B cell (primary cell): ENCODE measurements around the gene SMIM22.

Source experiments
- EZH2 ChIP-seq: IDR thresholded peaks from 2 replicates; pipeline ENCODE4 v1.6.1; 2012; ENCODE audit warnings: borderline replicate concordance, low read depth, mild to moderate bottlenecking, moderate library complexity, low read length; ENCODE audit not compliant: insufficient read depth, poor library complexity, severe bottlenecking
- TF ChIP-seq, protein P1 (sequence below): fragments of 200-600 bp; IDR thresholded peaks from one replicate; pipeline ENCODE4 v1.8.0; 2022; ENCODE audit warnings: antibody characterized with exemption, mild to moderate bottlenecking

DNA sequence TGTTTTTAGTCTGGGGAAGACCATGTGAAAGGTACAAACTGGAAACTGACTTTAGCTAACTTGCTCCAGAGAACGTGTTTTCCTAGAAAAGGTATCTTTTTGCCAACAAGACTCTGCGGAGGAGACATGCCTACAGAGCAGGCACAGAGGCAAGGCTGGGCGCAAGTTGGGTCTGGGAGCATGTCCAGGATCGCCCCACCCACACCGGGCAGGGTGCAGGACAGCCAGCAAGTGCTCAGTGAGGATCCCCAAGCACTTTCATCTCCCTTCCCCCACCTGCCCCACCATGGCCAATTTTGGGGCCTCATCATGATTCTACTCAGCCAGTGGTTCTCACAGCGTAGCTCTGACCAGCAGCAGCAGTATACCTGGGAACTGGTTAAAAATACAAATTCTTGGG lies 25.5 kb downstream of the SMIM22 start:
- TF ChIP-seq, protein P1, sequence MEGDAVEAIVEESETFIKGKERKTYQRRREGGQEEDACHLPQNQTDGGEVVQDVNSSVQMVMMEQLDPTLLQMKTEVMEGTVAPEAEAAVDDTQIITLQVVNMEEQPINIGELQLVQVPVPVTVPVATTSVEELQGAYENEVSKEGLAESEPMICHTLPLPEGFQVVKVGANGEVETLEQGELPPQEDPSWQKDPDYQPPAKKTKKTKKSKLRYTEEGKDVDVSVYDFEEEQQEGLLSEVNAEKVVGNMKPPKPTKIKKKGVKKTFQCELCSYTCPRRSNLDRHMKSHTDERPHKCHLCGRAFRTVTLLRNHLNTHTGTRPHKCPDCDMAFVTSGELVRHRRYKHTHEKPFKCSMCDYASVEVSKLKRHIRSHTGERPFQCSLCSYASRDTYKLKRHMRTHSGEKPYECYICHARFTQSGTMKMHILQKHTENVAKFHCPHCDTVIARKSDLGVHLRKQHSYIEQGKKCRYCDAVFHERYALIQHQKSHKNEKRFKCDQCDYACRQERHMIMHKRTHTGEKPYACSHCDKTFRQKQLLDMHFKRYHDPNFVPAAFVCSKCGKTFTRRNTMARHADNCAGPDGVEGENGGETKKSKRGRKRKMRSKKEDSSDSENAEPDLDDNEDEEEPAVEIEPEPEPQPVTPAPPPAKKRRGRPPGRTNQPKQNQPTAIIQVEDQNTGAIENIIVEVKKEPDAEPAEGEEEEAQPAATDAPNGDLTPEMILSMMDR, result no peak
- no peak for TF ChIP-seq EZH2
